ENCODE measurements around the gene PIH1D2.
A peak's percentile ranks its signal among the peaks of the same experiment; 100 is the strongest.
"Not testable (repeated sequence)": the region's sequence is repeated elsewhere in the genome, so short reads cannot be mapped to it uniquely, and the experiment has no call there.

PIH1D2 gene

GRCh38 chr11:112073941-112074811, at the start of gene PIH1D2, which contains the start of gene NKAPD1:
TSS of gene PIH1D2 (minus strand) at chr11:112074017. CDS start at chr11:112073174, 843 bp downstream.
TSS of gene NKAPD1 (plus strand) at chr11:112074299. CDS start at chr11:112075575, 1,276 bp downstream.
- peak; percentile 51 for DNase-seq

- no peak for DNase-seq
These were observed 49.3 kb upstream of the PIH1D2 start for GRCh38 chr11:112123129-112123528.

GRCh38 chr11:112121981-112122615, 48.3 kb upstream of the PIH1D2 start:
- DNase-seq = no peak

GRCh38 chr11:112118176-112118575, 44.4 kb upstream of the PIH1D2 start:
- no peak for DNase-seq

GRCh38 chr11:112115386-112115785, 41.6 kb upstream of the PIH1D2 start:
- DNase-seq = no peak

GRCh38 chr11:112114460-112114859, 40.6 kb upstream of the PIH1D2 start:
- no peak for DNase-seq

- DNase-seq = no peak
These were observed 40.0 kb upstream of the PIH1D2 start for GRCh38 chr11:112113539-112114457.

- DNase-seq = no peak
These were observed 32.3 kb upstream of the PIH1D2 start for GRCh38 chr11:112106070-112106469.

GRCh38 chr11:112103446-112103845, 29.6 kb upstream of the PIH1D2 start:
- no peak for DNase-seq

- DNase-seq = no peak
These were observed 26.6 kb upstream of the PIH1D2 start for GRCh38 chr11:112100462-112100861.

GRCh38 chr11:112097734-112098528, 24.1 kb upstream of the PIH1D2 start:
- DNase-seq = no peak

GRCh38 chr11:112096194-112096593, 22.4 kb upstream of the PIH1D2 start:
- DNase-seq = no peak

- DNase-seq = not testable (repeated sequence)
These were observed 21.5 kb upstream of the PIH1D2 start for GRCh38 chr11:112095302-112095701.

GRCh38 chr11:112087212-112087611, 13.4 kb upstream of the PIH1D2 start:
- no peak for DNase-seq

- peak; percentile 61 for DNase-seq
These were observed 12.8 kb upstream of the PIH1D2 start, which contains the start of the genes SDHD and TIMM8B for GRCh38 chr11:112086422-112087191. TSS of gene SDHD (plus strand) at chr11:112086873. CDS start at chr11:112086908, 35 bp downstream. TSS of gene TIMM8B (minus strand) at chr11:112086756. CDS start at chr11:112086723, 33 bp downstream.

GRCh38 chr11:112085822-112086421, 12.1 kb upstream of the PIH1D2 start:
- no peak for DNase-seq

- no peak for DNase-seq
These were observed 8.9 kb upstream of the PIH1D2 start for GRCh38 chr11:112082729-112083128.

- DNase-seq = no peak
These were observed 10.9 kb downstream of the PIH1D2 start for GRCh38 chr11:112062923-112063322.

GRCh38 chr11:112058103-112058502, 15.7 kb downstream of the PIH1D2 start:
- no peak for DNase-seq

- no peak for DNase-seq
These were observed 16.6 kb downstream of the PIH1D2 start for GRCh38 chr11:112057170-112057569.

- no peak for DNase-seq
These were observed 22.0 kb downstream of the PIH1D2 start for GRCh38 chr11:112051768-112052167.
